Spinal cord (tissue), 10 donors: ENCODE data around the gene HOXC4. TPM values are rescaled to one million over a fixed set of nuclear protein-coding genes. Genes with fewer than 3 reads are reported as not detected.

ENCODE experiments used
- DNase-seq, 6 donors: peaks; one replicate each; pipeline versions ENCODE4 v3.0.0 to v3.0.0-alpha.2; 2013 to 2015; ENCODE audit warnings: low spot score in 6 of 6, low read depth in 4 of 6
- H3K27ac ChIP-seq: one replicate; pipeline ENCODE4 v1.5.1; 2013; ENCODE audit warnings: low read depth, low read length, control low read depth
- H3K27me3 ChIP-seq: one replicate; pipeline ENCODE4 v1.6.1; 2013; ENCODE audit warnings: low read length; ENCODE audit not compliant: control insufficient read depth, insufficient read depth
- H3K36me3 ChIP-seq: one replicate; pipeline ENCODE4 v1.6.1; 2013; ENCODE audit warnings: low read length; ENCODE audit not compliant: control insufficient read depth, insufficient read depth
- H3K4me1 ChIP-seq: one replicate; pipeline ENCODE4 v1.6.1; 2013; ENCODE audit warnings: low read length; ENCODE audit not compliant: control insufficient read depth, insufficient read depth
- H3K4me3 ChIP-seq: one replicate; pipeline ENCODE4 v1.5.1; 2013; ENCODE audit warnings: low read depth, low read length, control low read depth
- H3K9me3 ChIP-seq: one replicate; pipeline ENCODE4 v1.6.1; 2013; ENCODE audit warnings: low read length; ENCODE audit not compliant: control insufficient read depth, insufficient read depth
- WGBS: methylation state at CpG from one replicate; pipeline ENCODE4 v1.1.5; 2013; ENCODE audit warnings: missing lambda C conversion rate; ENCODE audit not compliant: insufficient coverage; 5-methylcytosine and 5-hydroxymethylcytosine counted together
- polyA plus RNA-seq, 2 donors: library from polyadenylated mRNA; unstranded; fragments of 120-200 nt; gene quantifications; one replicate each; pipeline ENCODE4 v1.2.1, GENCODE V29; 2013; ENCODE audit not compliant: insufficient read length in 2 of 2
- total RNA-seq, 2 donors: library from RNA; depleted of rRNA in 1 of 2; stranded (reverse); fragments of 120-200 nt in 1 of 2; fragments of >200 nt in 1 of 2; gene quantifications; one replicate each; pipeline versions ENCODE4 v1.2.3 to v1.2.4, GENCODE V29; 2013 to 2014
- donor health status: healthy.

Gene HOXC4
- total and polyA plus RNA-seq, 4 donors = 10.0 to 100 (median 54.5) TPM

DNA sequence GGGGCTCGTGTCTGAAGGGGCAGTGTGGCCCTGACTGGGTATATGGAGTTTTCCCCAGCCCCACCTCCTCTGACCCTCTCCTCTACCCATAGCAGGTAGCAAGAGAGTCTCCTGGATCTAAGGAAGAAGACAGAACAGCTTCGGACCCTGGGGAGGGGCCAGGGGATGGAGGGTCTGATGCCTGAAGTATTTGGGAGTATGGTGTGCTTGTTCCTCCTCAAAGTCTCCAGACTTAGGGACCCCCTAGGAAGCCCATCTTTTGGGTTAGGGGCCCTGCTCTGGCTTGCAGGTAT, 45.4 kb upstream of the HOXC4 start:
- WGBS = no CpG with 5 or more reads among the region's 2 CpGs
- Histone ChIP-seq H3K9me3 (no peaks in the 10 kb centered on the region), H3K27ac (peak overlapping the region; percentile 88), H3K4me3 (peak overlapping the region; percentile 70), H3K4me1 (peaks cover 75% of the 10 kb centered on the region), H3K36me3 (peaks cover 6% of the 10 kb centered on the region), H3K27me3 (peaks cover 6% of the 10 kb centered on the region)
- no peak for DNase-seq

- Histone ChIP-seq H3K36me3 (peaks cover 3% of the 10 kb centered on the region), H3K4me3 (peak overlapping the region; percentile 70), H3K27ac (peak overlapping the region; percentile 95), H3K9me3 (no peaks in the 10 kb centered on the region), H3K27me3 (peaks cover 8% of the 10 kb centered on the region), H3K4me1 (peaks cover 75% of the 10 kb centered on the region)
- peak in 1 of 6 donors; percentile 72 for DNase-seq
- WGBS = under 1% methylated on average over 37 of the region's 51 CpGs
Observed at GRCh38 chr12:54009171-54010052, 44.2 kb upstream of the HOXC4 start.

DNA sequence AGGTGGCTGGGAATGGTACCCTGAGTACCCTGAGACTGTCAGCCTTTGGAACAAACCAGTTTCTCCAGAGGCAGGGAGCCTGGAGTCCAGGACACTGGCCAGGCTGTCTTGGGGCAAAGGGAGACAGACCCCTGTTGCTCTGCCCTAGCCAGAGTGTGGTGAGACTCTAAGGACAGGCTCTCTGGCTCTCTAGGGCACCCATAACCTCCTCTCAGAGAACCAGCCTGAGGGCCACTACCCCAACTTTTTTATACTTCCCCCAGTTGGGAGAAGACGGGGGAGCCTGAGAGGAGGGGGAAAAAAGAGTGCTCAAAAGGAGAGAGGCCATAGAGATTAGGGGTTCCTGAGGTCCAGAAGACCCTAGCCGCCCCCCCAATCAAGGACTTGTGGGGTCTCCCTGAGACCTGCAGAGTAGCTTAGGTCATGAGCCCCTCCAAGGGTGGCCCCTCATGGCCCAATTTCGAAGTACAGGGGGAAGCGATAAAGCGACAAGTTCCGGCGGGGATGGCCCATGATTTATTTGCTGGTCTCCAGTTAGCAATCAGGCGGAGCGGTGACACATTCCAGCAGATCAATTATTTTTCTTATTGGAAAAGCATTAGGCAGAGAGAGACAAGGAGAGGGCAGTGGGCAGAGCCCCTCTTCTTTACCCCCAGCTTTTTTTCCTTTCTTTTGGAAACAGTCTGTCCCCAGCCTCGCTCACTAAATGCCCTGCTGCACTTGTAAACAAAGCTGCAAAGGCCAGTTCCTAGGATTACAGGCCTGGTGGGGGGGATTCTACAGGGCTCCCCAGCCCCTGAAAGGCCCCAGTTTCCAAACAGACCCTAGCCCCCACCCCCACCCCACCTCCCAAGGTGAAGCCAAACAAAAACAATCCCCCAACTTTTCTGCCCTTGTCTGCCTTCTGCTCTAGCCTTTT, 43.3 kb upstream of the HOXC4 start:
- H3K27ac ChIP-seq = peak overlapping the region; percentile 95
- WGBS = 16% methylated on average over 3 of the region's 10 CpGs
- no peaks in the 10 kb centered on the region for H3K36me3 ChIP-seq
- no peaks in the 10 kb centered on the region for H3K9me3 ChIP-seq
- peaks cover 75% of the 10 kb centered on the region for H3K4me1 ChIP-seq
- peak overlapping the region; percentile 70 for H3K4me3 ChIP-seq
- no peak for DNase-seq
- peaks cover 5% of the 10 kb centered on the region for H3K27me3 ChIP-seq

- H3K4me3 ChIP-seq = peak overlapping the region; percentile 70
- 10% methylated on average over 9 of the region's 17 CpGs for WGBS
- peaks cover 75% of the 10 kb centered on the region for H3K4me1 ChIP-seq
- H3K36me3 ChIP-seq = no peaks in the 10 kb centered on the region
- no peak for DNase-seq
- peak overlapping the region; percentile 95 for H3K27ac ChIP-seq
- no peaks in the 10 kb centered on the region for H3K9me3 ChIP-seq
- peaks cover 2% of the 10 kb centered on the region for H3K27me3 ChIP-seq
Observed at GRCh38 chr12:54010972-54011664, 42.5 kb upstream of the HOXC4 start.

DNA sequence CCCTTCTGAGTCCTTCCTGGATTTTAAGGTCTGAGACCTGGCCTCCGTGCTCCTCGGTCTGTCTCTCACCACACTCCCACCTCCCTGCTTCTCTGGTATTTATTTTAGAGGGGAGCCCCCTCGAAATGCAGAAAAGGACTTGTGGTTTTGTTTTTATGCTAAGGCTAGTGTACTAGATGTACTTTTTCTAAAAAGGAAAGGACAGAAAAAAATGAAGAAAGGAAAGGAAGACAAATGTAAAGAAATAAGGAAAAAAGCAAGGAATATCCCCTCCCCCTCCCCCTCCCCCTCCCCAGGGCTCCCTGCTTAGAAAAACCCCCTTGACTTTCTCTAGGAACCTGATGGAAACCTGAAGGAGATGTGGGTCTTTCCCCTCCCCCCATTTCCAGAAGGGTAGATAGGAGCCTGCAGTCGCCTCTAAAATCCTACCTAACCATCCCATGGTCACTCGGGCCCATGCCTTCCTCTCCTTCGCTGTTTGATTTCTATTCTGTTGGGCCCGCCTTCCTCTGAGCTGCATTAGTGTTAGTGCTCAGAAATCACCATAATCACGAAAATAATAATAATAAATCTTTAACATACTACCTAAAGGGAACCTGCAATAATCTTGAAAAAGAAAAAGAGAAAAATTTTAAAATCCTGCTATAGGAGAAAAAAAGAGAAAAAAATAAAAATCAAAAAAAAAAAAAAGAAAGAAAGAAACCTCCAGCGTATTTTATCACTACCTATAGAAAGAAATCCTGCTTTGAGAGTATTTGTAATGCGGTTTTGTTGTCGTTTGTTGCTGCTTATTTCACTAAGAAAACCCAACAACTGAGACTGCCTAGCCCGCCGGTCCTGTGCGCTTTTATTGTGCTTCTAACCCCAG, 41.7 kb upstream of the HOXC4 start:
- Histone ChIP-seq H3K4me1 (peaks cover 72% of the 10 kb centered on the region), H3K27me3 (peaks cover 2% of the 10 kb centered on the region), H3K4me3 (peak overlapping the region; percentile 70), H3K27ac (peak overlapping the region; percentile 100), H3K9me3 (no peaks in the 10 kb centered on the region), H3K36me3 (no peaks in the 10 kb centered on the region)
- no peak for DNase-seq
- 40% methylated on average over 2 of the region's 14 CpGs for WGBS

GRCh38 chr12:54012631-54013409, 40.8 kb upstream of the HOXC4 start:
- Histone ChIP-seq H3K4me1 (peaks cover 74% of the 10 kb centered on the region), H3K36me3 (no peaks in the 10 kb centered on the region), H3K4me3 (no peak overlapping the region), H3K27me3 (peaks cover 2% of the 10 kb centered on the region), H3K27ac (peak overlapping the region; percentile 100), H3K9me3 (no peaks in the 10 kb centered on the region)
- WGBS = 67% methylated on average over 1 of the region's 6 CpGs
- no peak for DNase-seq

DNA sequence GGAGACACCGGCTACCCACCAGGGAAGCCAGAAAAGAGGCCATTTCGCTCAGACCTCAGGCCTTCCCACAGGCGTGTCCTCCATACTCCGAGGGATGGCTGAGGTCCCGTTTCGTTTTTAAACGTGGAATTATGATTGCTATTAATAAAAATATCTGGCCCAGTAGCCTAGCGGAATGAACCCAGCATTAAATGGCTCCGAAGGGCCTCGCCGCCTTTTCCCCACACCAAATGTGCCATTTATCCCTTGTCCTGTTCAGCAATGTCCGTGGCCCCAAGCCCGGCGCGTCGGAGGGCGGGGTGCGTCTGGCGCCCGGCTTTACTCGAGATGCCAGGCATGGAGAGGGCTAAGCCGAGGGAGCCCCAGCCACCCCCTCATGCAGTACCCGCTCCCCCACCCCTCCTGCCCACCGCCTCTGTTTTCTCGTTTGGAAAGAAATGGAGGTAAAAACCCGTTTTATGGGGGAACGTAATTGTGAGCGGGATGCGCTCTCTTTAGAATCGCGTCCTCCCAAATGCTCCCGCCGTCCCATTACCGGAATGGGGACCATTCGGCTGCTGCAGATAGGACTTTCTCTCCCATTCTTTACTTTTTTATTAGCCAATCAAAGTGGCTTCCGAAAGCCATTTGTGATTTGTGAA, 39.1 kb upstream of the HOXC4 start:
- H3K4me3 ChIP-seq = peak overlapping the region; percentile 47
- no peak for DNase-seq
- 7% methylated on average over 16 of the region's 36 CpGs for WGBS
- H3K9me3 ChIP-seq = no peaks in the 10 kb centered on the region
- H3K36me3 ChIP-seq = no peaks in the 10 kb centered on the region
- H3K4me1 ChIP-seq = peaks cover 76% of the 10 kb centered on the region
- peak overlapping the region; percentile 100 for H3K27ac ChIP-seq
- peaks cover 2% of the 10 kb centered on the region for H3K27me3 ChIP-seq
